Kidney tubule cell (primary cell): ENCODE results near the gene PFKFB4.
"Not testable (repeated sequence)": the region's sequence is repeated elsewhere in the genome, so short reads cannot be mapped to it uniquely, and the experiment has no call there.

Experiments used
- DNase-seq: peaks from one replicate; pipeline ENCODE4 v3.0.0-alpha.2; 2018; ENCODE audit warnings: low spot score

The PFKFB4 gene

GRCh38 chr3:48530701-48531100 lies 25.9 kb downstream of the PFKFB4 start:
- DNase-seq = not testable (repeated sequence)

GRCh38 chr3:48528754-48529153 lies 27.8 kb downstream of the PFKFB4 start:
- DNase-seq = no peak

- DNase-seq = no peak
Measured at GRCh38 chr3:48528048-48528447, 28.6 kb downstream of the PFKFB4 start.

- DNase-seq = no peak
Measured at GRCh38 chr3:48524970-48525369, 31.6 kb downstream of the PFKFB4 start.

GRCh38 chr3:48521635-48522034 lies 35.0 kb downstream of the PFKFB4 start:
- no peak for DNase-seq

- no peak for DNase-seq
Measured at GRCh38 chr3:48519277-48519643, 37.3 kb downstream of the PFKFB4 start.

GRCh38 chr3:48518638-48519276 lies 37.8 kb downstream of the PFKFB4 start:
- DNase-seq = no peak

GRCh38 chr3:48518069-48518468 lies 38.5 kb downstream of the PFKFB4 start:
- DNase-seq = no peak

- no peak for DNase-seq
Measured at GRCh38 chr3:48516571-48516970, 40.0 kb downstream of the PFKFB4 start.

GRCh38 chr3:48514431-48515227 lies 42.0 kb downstream of the PFKFB4 start:
- no peak for DNase-seq

- DNase-seq = no peak
Measured at GRCh38 chr3:48511551-48511950, 45.1 kb downstream of the PFKFB4 start.

- DNase-seq = peak; percentile 88
Measured at GRCh38 chr3:48507256-48508061, 49.1 kb downstream of the PFKFB4 start.

GRCh38 chr3:48505968-48506504 lies 50.6 kb downstream of the PFKFB4 start:
- no peak for DNase-seq

GRCh38 chr3:48505146-48505545 lies 51.5 kb downstream of the PFKFB4 start:
- no peak for DNase-seq

- peak; percentile 72 for DNase-seq
Measured at GRCh38 chr3:48504051-48504946, 52.3 kb downstream of the PFKFB4 start, which contains the start of gene SHISA5. SHISA5 (minus strand) TSS chr3:48504174; CDS start chr3:48504094, 80 bp downstream.

GRCh38 chr3:48503401-48504050 lies 53.1 kb downstream of the PFKFB4 start:
- DNase-seq = peak; percentile 44

- no peak for DNase-seq
Measured at GRCh38 chr3:48502728-48503168, 53.9 kb downstream of the PFKFB4 start.

- no peak for DNase-seq
Measured at GRCh38 chr3:48502121-48502520, 54.5 kb downstream of the PFKFB4 start.

GRCh38 chr3:48501196-48501595 lies 55.4 kb downstream of the PFKFB4 start:
- no peak for DNase-seq

GRCh38 chr3:48500656-48501055 lies 55.9 kb downstream of the PFKFB4 start:
- DNase-seq = no peak

GRCh38 chr3:48493203-48493501 lies 63.5 kb downstream of the PFKFB4 start:
- no peak for DNase-seq
